HFFc6 (cell line): Measurements from ENCODE around the gene MAD1L1. TPM values are rescaled to one million over a fixed set of nuclear protein-coding genes. Genes with fewer than 3 reads are reported as not detected.

Source experiments
- DNase-seq: peaks from one replicate; pipeline ENCODE4 v3.0.0-alpha.2; 2018
- H3K27ac Mint-ChIP-seq: 2 replicates; pipeline ENCODE4 v1.8.0; 2020; ENCODE audit warnings: mild to moderate bottlenecking, mixed read lengths
- H3K27me3 Mint-ChIP-seq: 2 replicates; pipeline ENCODE4 v1.8.0; 2021; ENCODE audit warnings: mild to moderate bottlenecking, moderate library complexity, mixed read lengths; ENCODE audit not compliant: insufficient read depth
- H3K36me3 Mint-ChIP-seq: 2 replicates; pipeline ENCODE4 v1.8.0; 2021; ENCODE audit warnings: low read depth, mixed read lengths
- H3K4me1 Mint-ChIP-seq: 2 replicates; pipeline ENCODE4 v1.8.0; 2020; ENCODE audit warnings: low read depth, mixed read lengths
- H3K4me3 Mint-ChIP-seq: 2 replicates; pipeline ENCODE4 v1.8.0; 2020; ENCODE audit warnings: mild to moderate bottlenecking, moderate library complexity, mixed read lengths
- H3K9me3 Mint-ChIP-seq: 2 replicates; pipeline ENCODE4 v1.8.0; 2020; ENCODE audit warnings: mild to moderate bottlenecking, mixed read lengths
- total RNA-seq, 6 experiments: library from RNA; stranded (reverse); fragmentation: NEBNext Ultra II Directional; extraction: Animal tissue kit (Norgen Biotek cat#: 25700); gene quantifications; 2 replicates in 1 of 6; 3 replicates in 5 of 6; pipeline ENCODE4 v1.2.3, GENCODE V29; 2021
- TF ChIP-seq, protein P1 (sequence below): fragments of 200-600 bp; sonication (generic); IDR thresholded peaks from 2 replicates; pipeline ENCODE4 v1.5.0; 2021; ENCODE audit warnings: antibody characterized with exemption, mild to moderate bottlenecking

The MAD1L1 gene
- total RNA-seq, 6 experiments from 2014 or later = 34.6 to 44.8 (median 40.2) TPM

DNA sequence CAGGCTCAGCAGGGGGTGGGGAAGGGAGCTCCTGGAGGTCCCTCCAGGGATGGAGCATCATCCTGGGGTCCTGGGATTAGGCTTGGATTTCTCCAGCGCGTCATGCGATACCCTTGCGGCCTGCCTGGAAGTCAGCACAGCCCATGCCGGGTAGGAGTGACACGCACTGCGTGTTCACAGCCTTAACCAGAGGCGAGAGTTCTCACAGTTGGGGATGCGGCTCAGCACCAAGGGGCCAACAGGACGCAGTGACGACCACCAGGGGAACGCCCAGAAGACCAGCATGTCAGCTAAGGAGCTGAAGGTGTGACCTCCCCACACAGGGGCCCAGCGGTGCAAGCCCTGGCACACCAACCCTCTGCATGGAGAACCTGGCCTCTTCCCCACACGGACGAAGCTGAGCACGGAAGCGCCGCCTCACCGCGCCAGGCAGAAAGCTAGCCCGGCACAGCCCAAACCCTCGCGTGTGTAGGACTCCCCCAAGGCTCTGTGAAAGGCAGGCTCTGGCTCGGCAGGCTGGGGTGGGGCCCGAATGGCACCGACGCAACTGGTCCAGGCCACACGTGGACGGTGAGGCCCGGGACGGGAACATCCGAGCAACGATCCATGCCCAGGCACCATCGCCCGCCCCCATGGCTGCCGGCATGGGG is 364.1 kb downstream of the MAD1L1 start:
- no peak for DNase-seq
- H3K27me3 Mint-ChIP-seq = no peaks in the 10 kb centered on the region
- no peak overlapping the region for H3K27ac Mint-ChIP-seq
- peaks cover 16% of the 10 kb centered on the region for H3K9me3 Mint-ChIP-seq
- no peaks in the 10 kb centered on the region for H3K4me1 Mint-ChIP-seq
- no peaks in the 10 kb centered on the region; the same call in 1 of the 2 replicates for H3K36me3 Mint-ChIP-seq
- H3K4me3 Mint-ChIP-seq = no peak overlapping the region
- TF ChIP-seq, protein P1, sequence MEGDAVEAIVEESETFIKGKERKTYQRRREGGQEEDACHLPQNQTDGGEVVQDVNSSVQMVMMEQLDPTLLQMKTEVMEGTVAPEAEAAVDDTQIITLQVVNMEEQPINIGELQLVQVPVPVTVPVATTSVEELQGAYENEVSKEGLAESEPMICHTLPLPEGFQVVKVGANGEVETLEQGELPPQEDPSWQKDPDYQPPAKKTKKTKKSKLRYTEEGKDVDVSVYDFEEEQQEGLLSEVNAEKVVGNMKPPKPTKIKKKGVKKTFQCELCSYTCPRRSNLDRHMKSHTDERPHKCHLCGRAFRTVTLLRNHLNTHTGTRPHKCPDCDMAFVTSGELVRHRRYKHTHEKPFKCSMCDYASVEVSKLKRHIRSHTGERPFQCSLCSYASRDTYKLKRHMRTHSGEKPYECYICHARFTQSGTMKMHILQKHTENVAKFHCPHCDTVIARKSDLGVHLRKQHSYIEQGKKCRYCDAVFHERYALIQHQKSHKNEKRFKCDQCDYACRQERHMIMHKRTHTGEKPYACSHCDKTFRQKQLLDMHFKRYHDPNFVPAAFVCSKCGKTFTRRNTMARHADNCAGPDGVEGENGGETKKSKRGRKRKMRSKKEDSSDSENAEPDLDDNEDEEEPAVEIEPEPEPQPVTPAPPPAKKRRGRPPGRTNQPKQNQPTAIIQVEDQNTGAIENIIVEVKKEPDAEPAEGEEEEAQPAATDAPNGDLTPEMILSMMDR = no peak

DNA sequence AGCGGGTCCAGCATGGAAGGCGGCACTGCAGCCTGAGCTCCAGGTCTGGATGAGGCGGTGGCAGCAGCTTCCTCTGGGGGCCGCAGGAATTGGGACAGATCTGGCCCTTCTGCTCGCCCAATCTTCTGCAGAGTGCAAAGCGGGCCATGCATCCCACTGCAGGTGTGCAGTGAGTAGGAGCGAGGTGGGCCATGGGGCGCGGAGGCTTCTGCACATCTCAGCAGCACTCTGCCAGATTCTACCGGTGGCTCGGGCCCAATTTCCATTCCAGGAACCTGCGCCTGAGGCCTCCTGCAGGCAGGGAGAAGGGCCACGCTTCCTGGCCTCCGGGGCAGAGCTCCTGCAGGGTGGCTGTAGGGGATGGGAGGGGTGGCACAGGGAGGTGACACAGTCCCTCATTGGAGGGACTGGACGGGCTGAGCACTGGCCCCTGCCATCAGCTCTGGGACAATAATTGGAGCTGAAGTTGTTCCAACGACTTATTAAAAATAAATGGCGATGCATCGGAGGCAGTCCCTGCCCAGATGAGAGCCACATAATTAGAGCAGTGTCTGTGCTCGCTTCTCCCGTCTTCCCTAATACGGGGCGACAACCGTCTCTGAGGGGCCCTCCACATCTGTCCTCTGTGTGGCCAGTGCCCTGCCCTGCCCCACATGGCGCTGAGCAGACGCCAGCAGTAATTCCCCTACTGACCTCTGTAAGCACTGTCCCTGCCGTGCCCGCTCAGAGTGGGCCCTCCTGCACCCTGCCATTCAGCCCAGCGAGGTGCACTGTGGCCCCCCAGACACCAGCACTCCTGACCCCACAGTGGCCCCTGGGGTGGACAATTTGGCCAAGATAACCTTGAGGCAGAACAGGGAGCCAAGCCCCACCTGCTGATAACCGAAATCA is 365.1 kb downstream of the MAD1L1 start:
- no peak for DNase-seq
- no peaks in the 10 kb centered on the region for H3K27me3 Mint-ChIP-seq
- no peaks in the 10 kb centered on the region; the same call in 1 of the 2 replicates for H3K36me3 Mint-ChIP-seq
- H3K27ac Mint-ChIP-seq = no peak overlapping the region
- H3K4me3 Mint-ChIP-seq = no peak overlapping the region
- no peaks in the 10 kb centered on the region for H3K4me1 Mint-ChIP-seq
- TF ChIP-seq, protein P1 = no peak
- peaks cover 16% of the 10 kb centered on the region for H3K9me3 Mint-ChIP-seq

DNA sequence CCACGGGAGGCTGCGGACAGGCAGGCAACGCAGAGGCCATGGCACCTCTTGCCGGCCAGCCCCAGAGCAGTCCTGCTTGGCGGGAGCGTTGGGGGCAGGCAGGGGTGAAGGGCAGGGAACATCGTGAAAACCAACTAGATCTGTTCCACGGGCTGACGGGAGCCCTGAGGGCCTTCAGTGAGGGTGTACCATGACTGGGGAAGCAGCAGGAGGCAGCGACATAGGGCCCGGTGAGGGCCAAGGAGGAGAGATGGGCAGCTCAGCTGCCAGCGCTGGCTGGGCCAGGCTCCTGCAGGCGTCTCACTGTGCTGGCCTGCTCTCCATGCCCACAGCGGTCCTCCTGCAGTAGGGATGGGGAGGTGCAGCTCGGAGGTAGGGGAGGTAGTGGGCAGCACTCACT is 366.1 kb downstream of the MAD1L1 start:
- H3K4me1 Mint-ChIP-seq = no peaks in the 10 kb centered on the region
- no peak for DNase-seq
- TF ChIP-seq, protein P1 = no peak
- no peak overlapping the region for H3K27ac Mint-ChIP-seq
- H3K4me3 Mint-ChIP-seq = no peak overlapping the region
- no peaks in the 10 kb centered on the region for H3K27me3 Mint-ChIP-seq
- no peaks in the 10 kb centered on the region; the same call in 1 of the 2 replicates for H3K36me3 Mint-ChIP-seq
- peaks cover 16% of the 10 kb centered on the region for H3K9me3 Mint-ChIP-seq

DNA sequence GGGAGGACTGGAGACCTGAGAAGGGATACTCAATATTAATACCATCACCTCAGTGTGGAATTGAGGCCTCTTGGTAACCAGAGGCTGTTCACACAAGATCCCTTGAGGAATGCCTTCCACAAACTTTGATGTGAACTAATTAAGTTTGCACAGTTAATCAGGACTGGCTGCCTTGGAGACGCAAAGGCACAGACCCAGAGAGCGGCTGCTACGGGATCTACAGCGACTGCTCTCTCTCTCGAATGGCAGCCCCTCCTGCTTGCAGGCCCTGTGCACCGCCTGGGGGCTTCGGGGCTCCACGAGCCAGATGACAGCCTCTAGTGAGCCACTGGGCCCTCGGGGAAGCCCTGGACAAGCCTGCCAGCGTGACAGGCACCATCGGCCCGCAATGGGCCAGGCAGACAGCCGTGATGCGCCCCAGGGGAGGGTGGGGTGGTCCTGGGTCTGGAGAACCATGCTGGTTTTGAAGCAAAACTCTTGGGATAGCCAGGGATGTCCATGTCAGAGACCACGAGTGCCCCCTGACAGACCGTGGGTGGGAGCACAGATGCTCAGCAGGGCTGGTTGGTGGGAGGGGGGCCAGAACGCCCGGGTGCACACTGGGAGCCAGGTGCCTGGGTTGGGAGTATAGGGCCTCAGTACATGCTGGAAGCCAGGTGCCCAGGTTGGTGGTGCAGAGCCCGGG is 367.0 kb downstream of the MAD1L1 start:
- Mint-ChIP-seq H3K4me1 (no peaks in the 10 kb centered on the region), H3K27me3 (no peaks in the 10 kb centered on the region; the same call in 1 of the 2 replicates), H3K36me3 (no peaks in the 10 kb centered on the region; the same call in 1 of the 2 replicates), H3K9me3 (peaks cover 7% of the 10 kb centered on the region), H3K27ac (no peak overlapping the region), H3K4me3 (no peak overlapping the region)
- TF ChIP-seq, protein P1 = no peak
- no peak for DNase-seq

DNA sequence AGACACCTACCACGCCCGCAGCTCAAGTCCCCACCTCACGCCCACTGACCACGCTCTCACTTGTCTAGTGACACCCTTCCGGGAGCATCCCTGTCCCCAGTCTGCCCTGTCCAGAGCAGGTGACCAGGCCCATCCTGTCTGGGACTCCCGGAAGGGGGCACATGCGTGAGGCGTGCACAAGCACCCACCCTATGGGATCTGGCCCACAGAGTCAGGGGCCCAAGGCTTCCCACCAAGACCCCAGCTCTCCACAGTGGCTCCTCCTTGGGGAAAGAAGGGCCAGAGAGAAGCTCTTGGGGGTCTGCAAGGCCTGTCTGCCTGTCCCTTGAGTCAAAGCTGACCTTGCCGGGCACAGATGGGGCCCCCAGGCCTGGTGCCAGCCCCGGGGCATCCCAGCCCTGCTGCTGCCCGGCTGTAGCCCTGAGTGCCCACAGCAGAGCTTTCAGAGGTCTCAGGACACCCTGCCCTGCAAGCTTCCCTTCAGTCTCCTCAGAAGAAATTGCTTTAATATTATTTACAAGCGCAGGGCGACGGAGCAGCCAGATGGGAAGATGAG is 367.7 kb downstream of the MAD1L1 start:
- TF ChIP-seq, protein P1 = no peak
- Mint-ChIP-seq H3K27me3 (no peaks in the 10 kb centered on the region; the same call in 1 of the 2 replicates), H3K4me3 (no peak overlapping the region), H3K27ac (no peak overlapping the region), H3K9me3 (peaks cover under 1% of the 10 kb centered on the region; the same call in 1 of the 2 replicates), H3K36me3 (no peaks in the 10 kb centered on the region), H3K4me1 (no peaks in the 10 kb centered on the region)
- DNase-seq = no peak
